Astrocyte (in vitro differentiated cells and primary cell): Measurements from ENCODE around the gene ZNF525. TPM values are rescaled to one million over a fixed set of nuclear protein-coding genes. Genes with fewer than 3 reads are reported as not detected.
"Not testable (repeated sequence)": the region's sequence is repeated elsewhere in the genome, so short reads cannot be mapped to it uniquely, and the experiment has no call there.

Experiments used
- DNase-seq: peaks from one replicate; pipeline ENCODE4 v3.0.0-alpha.2; 2010; ENCODE audit warnings: low read depth
- FAIRE-seq: peaks from 2 replicates; lab custom pipeline; 2011; peaks lifted over from hg19 to GRCh38; lab: Jason Lieb, UNC
- H2AFZ ChIP-seq: 2 replicates; pipeline ENCODE4 v1.6.0; 2012; ENCODE audit warnings: low read depth, low read length, inconsistent platforms
- H3K27ac ChIP-seq: 2 replicates; pipeline ENCODE4 v1.5.1; 2011; ENCODE audit warnings: low read depth, low read length, inconsistent platforms
- H3K27me3 ChIP-seq: 2 replicates; pipeline ENCODE4 v1.6.0; 2011; ENCODE audit warnings: low read length, inconsistent platforms; ENCODE audit not compliant: insufficient read depth
- H3K36me3 ChIP-seq: 2 replicates; pipeline ENCODE4 v1.5.1; 2011; ENCODE audit warnings: low read length, inconsistent platforms; ENCODE audit not compliant: insufficient read depth
- H3K4me1 ChIP-seq: 2 replicates; pipeline ENCODE4 v1.5.1; 2011; ENCODE audit warnings: low read length, inconsistent platforms; ENCODE audit not compliant: insufficient read depth
- H3K4me2 ChIP-seq: 2 replicates; pipeline ENCODE4 v1.6.0; 2012; ENCODE audit warnings: low read length, inconsistent platforms
- H3K4me3 ChIP-seq: 2 replicates; pipeline ENCODE4 v1.5.1; 2011; ENCODE audit warnings: low read depth, mild to moderate bottlenecking, low read length, inconsistent platforms; ENCODE audit not compliant: insufficient read depth
- H3K79me2 ChIP-seq: 2 replicates; pipeline ENCODE4 v1.6.0; 2012; ENCODE audit warnings: mild to moderate bottlenecking, low read length, inconsistent platforms; ENCODE audit not compliant: insufficient read depth
- H3K9ac ChIP-seq: 2 replicates; pipeline ENCODE4 v1.6.0; 2012; ENCODE audit warnings: mild to moderate bottlenecking, low read length, inconsistent platforms
- H3K9me3 ChIP-seq: 2 replicates; pipeline ENCODE4 v1.5.1; 2012; ENCODE audit warnings: low read depth, mild to moderate bottlenecking, low read length, inconsistent platforms; ENCODE audit not compliant: insufficient read depth
- H4K20me1 ChIP-seq: 2 replicates; pipeline ENCODE4 v1.6.0; 2012; ENCODE audit warnings: low read length, inconsistent platforms; ENCODE audit not compliant: insufficient read depth
- H3K27ac Mint-ChIP-seq: one replicate; pipeline ENCODE4 v1.8.0; 2021; ENCODE audit warnings: mild to moderate bottlenecking, mixed read lengths; ENCODE audit not compliant: unreplicated experiment
- H3K27me3 Mint-ChIP-seq: one replicate; pipeline ENCODE4 v1.8.0; 2021; ENCODE audit warnings: low read depth, mixed read lengths; ENCODE audit not compliant: unreplicated experiment
- H3K36me3 Mint-ChIP-seq: one replicate; pipeline ENCODE4 v1.8.0; 2021; ENCODE audit warnings: low read depth, mixed read lengths; ENCODE audit not compliant: unreplicated experiment
- H3K4me1 Mint-ChIP-seq: one replicate; pipeline ENCODE4 v1.8.0; 2021; ENCODE audit warnings: low read depth, mixed read lengths; ENCODE audit not compliant: unreplicated experiment
- H3K4me3 Mint-ChIP-seq: one replicate; pipeline ENCODE4 v1.8.0; 2021; ENCODE audit warnings: mild to moderate bottlenecking, moderate library complexity, mixed read lengths; ENCODE audit not compliant: unreplicated experiment
- H3K9me3 Mint-ChIP-seq: one replicate; pipeline ENCODE4 v1.8.0; 2021; ENCODE audit warnings: mild to moderate bottlenecking, mixed read lengths; ENCODE audit not compliant: unreplicated experiment
- EZH2 ChIP-seq: IDR thresholded peaks from 2 replicates; pipeline ENCODE4 v1.6.1; 2012; ENCODE audit warnings: mild to moderate bottlenecking, low read length, inconsistent platforms; ENCODE audit not compliant: insufficient read depth
- total RNA-seq: library from RNA; stranded (reverse); gene quantifications from 2 replicates; pipeline ENCODE4 v1.2.1, GENCODE V29; 2021
- TF ChIP-seq, protein P1 (sequence below): IDR thresholded peaks from 2 replicates; pipeline ENCODE4 v1.5.1; 2011; ENCODE audit warnings: low read depth, mild to moderate bottlenecking, inconsistent platforms, low read length, moderate library complexity; ENCODE audit not compliant: insufficient read depth

ZNF525 gene
- total RNA-seq, 1 donor from 2014 or later, result 7.1 TPM

- FAIRE-seq, result no peak
Measured at GRCh38 chr19:53422551-53422950, 57.0 kb downstream of the ZNF525 start.

DNA sequence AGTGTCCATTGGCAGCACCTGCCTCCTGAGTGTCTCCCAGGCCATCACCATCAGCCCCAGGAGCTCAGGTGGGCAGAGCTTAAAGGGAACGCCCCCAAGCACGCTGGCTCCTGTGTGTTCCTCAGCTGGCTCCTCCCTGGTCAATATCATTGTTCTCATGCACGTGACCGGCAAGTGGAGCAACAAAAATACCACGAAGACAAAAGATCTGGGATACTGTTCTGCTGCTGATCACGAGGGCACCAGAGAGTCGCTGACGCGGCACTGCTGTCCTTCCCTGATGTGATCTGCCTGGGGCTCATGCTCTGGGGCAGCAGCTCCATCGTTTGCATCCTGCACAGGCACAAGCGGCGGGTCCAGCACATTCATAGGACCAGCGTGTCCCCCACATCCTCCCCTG, 57.6 kb downstream of the ZNF525 start:
- not testable (repeated sequence) for H3K4me1 Mint-ChIP-seq, H3K9me3 ChIP-seq, H3K79me2 ChIP-seq, H3K4me2 ChIP-seq, H3K4me3 ChIP-seq, H3K27ac ChIP-seq, FAIRE-seq, H3K9ac ChIP-seq, DNase-seq, H3K36me3 ChIP-seq, H3K27me3 Mint-ChIP-seq, H4K20me1 ChIP-seq, H3K27me3 ChIP-seq, H3K36me3 Mint-ChIP-seq, H3K4me3 Mint-ChIP-seq, H2AFZ ChIP-seq, H3K4me1 ChIP-seq, H3K27ac Mint-ChIP-seq, H3K9me3 Mint-ChIP-seq

More at GRCh38 chr19:53422551-53422950, 57.0 kb downstream of the ZNF525 start:
- Histone ChIP-seq H3K36me3 (no peaks in the 10 kb centered on the region), H3K4me1 (no peaks in the 10 kb centered on the region), H3K79me2 (no peaks in the 10 kb centered on the region), H3K27me3 (no peaks in the 10 kb centered on the region), H4K20me1 (no peaks in the 10 kb centered on the region), H2AFZ (no peak overlapping the region), H3K4me3 (no peak overlapping the region), H3K9ac (no peak overlapping the region), H3K9me3 (no peaks in the 10 kb centered on the region), H3K4me2 (no peak overlapping the region), H3K27ac (no peak overlapping the region)
- no peaks in the 10 kb centered on the region for H3K9me3 Mint-ChIP-seq
- no peaks in the 10 kb centered on the region for H3K27me3 Mint-ChIP-seq
- H3K4me1 Mint-ChIP-seq, result no peaks in the 10 kb centered on the region
- H3K27ac Mint-ChIP-seq, result no peak overlapping the region
- H3K4me3 Mint-ChIP-seq, result no peak overlapping the region
- H3K36me3 Mint-ChIP-seq, result peaks cover 2% of the 10 kb centered on the region
- no peak for DNase-seq
- no peak for TF ChIP-seq EZH2
- TF ChIP-seq, protein P1, sequence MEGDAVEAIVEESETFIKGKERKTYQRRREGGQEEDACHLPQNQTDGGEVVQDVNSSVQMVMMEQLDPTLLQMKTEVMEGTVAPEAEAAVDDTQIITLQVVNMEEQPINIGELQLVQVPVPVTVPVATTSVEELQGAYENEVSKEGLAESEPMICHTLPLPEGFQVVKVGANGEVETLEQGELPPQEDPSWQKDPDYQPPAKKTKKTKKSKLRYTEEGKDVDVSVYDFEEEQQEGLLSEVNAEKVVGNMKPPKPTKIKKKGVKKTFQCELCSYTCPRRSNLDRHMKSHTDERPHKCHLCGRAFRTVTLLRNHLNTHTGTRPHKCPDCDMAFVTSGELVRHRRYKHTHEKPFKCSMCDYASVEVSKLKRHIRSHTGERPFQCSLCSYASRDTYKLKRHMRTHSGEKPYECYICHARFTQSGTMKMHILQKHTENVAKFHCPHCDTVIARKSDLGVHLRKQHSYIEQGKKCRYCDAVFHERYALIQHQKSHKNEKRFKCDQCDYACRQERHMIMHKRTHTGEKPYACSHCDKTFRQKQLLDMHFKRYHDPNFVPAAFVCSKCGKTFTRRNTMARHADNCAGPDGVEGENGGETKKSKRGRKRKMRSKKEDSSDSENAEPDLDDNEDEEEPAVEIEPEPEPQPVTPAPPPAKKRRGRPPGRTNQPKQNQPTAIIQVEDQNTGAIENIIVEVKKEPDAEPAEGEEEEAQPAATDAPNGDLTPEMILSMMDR, result no peak

- not testable (repeated sequence) for H3K4me1 Mint-ChIP-seq, H3K9me3 Mint-ChIP-seq, H3K79me2 ChIP-seq, H3K4me2 ChIP-seq, DNase-seq, H3K27ac Mint-ChIP-seq, H3K27ac ChIP-seq, H3K9me3 ChIP-seq, H3K27me3 ChIP-seq, FAIRE-seq, H3K9ac ChIP-seq, H3K4me1 ChIP-seq, H3K27me3 Mint-ChIP-seq, H3K4me3 ChIP-seq, H3K4me3 Mint-ChIP-seq, H2AFZ ChIP-seq, H3K36me3 Mint-ChIP-seq, H4K20me1 ChIP-seq, H3K36me3 ChIP-seq
Measured at GRCh38 chr19:53423680-53424079, 58.2 kb downstream of the ZNF525 start.
